Sigmoid colon (tissue), 7 donors: Measurements from ENCODE around the gene CDC42BPG. TPM values are rescaled to one million over a fixed set of nuclear protein-coding genes. Genes with fewer than 3 reads are reported as not detected.

ENCODE experiments used
- DNase-seq: peaks from one replicate; pipeline ENCODE4 v3.0.0-alpha.2; 2019
- H3K27ac ChIP-seq, 4 donors: fragments of 200-600 bp; sonication (generic); one replicate each; pipeline ENCODE4 v1.5.1; 2016 to 2019; ENCODE audit warnings: mild to moderate bottlenecking in 1 of 4
- H3K27me3 ChIP-seq, 3 donors: fragments of 200-600 bp; sonication (generic); one replicate each; pipeline ENCODE4 v1.5.1; 2019; ENCODE audit warnings: mild to moderate bottlenecking in 1 of 3
- H3K36me3 ChIP-seq, 4 donors: fragments of 200-600 bp; sonication (generic); one replicate each; pipeline ENCODE4 v1.5.1; 2016 to 2019
- H3K4me1 ChIP-seq, 4 donors: fragments of 200-600 bp; sonication (generic); one replicate each; pipeline ENCODE4 v1.5.1; 2017 to 2019
- H3K4me3 ChIP-seq, 4 donors: fragments of 200-600 bp; sonication (generic); one replicate each; pipeline ENCODE4 v1.5.1; 2017 to 2019; ENCODE audit warnings: mild to moderate bottlenecking in 2 of 4, moderate library complexity in 1 of 4
- H3K9me3 ChIP-seq, 4 donors: fragments of 200-600 bp in 3 of 4; sonication (generic) in 3 of 4; one replicate each; pipeline versions ENCODE4 v1.5.1 to v1.6.1; 2013 to 2019
- EP300 ChIP-seq, 4 donors: sonication (generic); formaldehyde crosslinking; IDR thresholded peaks; one replicate each; pipeline ENCODE4 v1.6.1; 2017; ENCODE audit warnings: antibody characterized with exemption in 4 of 4
- POLR2A ChIP-seq, 2 donors: fragments of 450-650 bp; IDR thresholded peaks; one replicate each; pipeline ENCODE4 v1.6.1; 2016; ENCODE audit warnings: antibody characterized with exemption in 2 of 2, mild to moderate bottlenecking in 2 of 2, moderate library complexity in 2 of 2
- POLR2AphosphoS5 ChIP-seq, 4 donors: sonication (generic); formaldehyde crosslinking; IDR thresholded peaks; one replicate each; pipeline ENCODE4 v1.6.1; 2017; ENCODE audit warnings: antibody characterized with exemption in 4 of 4
- WGBS, 2 donors: extraction: QIAGEN DNeasy Blood & Tissue Kit; methylation state at CpG; one replicate each; pipeline ENCODE4 v1.1.7; 2013; 5-methylcytosine and 5-hydroxymethylcytosine counted together
- intact Hi-C: fragments of 100-400 bp; cut with DNase I; formaldehyde crosslinking; loops from one replicate; pipeline ENCODE4 v1.15.1; 2023
- polyA plus RNA-seq, 3 donors: library from polyadenylated mRNA; stranded (reverse); fragments of 200-250 nt; gene quantifications; one replicate each; pipeline ENCODE4 v1.2.3, GENCODE V29; 2013
- total RNA-seq, 4 donors: library from RNA; depleted of rRNA; stranded (reverse); fragments of >200 nt; gene quantifications; one replicate each; pipeline ENCODE4 v1.1.0, GENCODE V29; 2016
- TF ChIP-seq, protein P1 (sequence below), 4 experiments: fragments of 450-650 bp in 3 of 4; fragments of 200-600 bp in 1 of 4; IDR thresholded peaks; one replicate each; pipeline ENCODE4 v1.5.1; 2016 to 2019; ENCODE audit warnings: antibody characterized with exemption in 4 of 4, mild to moderate bottlenecking in 3 of 4, moderate library complexity in 2 of 4
- donor health status: healthy with polysubstance abuse.
- donor health status: Bipolar disorder and iron deficiency.
- donor health status: healthy.

Gene CDC42BPG
- total and polyA plus RNA-seq, 7 donors = 0.16 to 39.8 (median 10.3) TPM; not detected in 1

DNA sequence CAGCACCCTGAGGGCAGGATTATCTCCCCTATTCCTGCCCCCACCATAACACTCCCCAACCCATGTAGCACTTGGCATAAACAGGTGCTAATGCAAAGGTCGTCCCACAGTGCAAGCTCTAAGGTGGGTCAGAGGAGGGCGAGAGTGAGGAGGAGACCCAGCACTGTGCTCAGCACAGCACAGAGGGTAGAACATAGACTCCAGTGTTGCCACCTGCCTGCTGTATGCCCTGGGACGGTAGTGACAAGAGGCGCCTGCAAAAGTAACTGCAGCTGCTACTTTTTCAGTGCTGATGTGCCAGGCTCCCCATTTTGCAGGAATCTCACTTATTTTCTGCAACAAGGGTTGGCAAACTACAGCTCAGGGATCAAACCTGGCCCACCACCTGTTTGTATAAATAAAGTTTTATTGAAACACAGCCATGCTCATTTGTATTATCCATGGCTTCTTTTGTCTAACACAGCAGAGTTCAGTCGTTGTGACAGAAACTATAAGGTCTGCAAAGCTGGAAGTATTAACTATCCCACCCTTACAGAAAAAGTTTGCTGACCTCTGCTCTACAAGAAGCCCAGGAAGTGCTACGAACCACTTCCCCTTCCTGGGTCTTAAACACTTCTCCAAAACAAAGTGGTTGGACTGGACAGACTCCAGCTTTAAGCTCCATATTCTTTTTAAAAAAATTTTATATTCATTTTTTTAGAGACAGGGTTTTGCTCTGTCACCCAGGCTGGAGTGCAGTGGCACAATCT is 16.9 kb upstream of the CDC42BPG start:
- intact Hi-C loops = no loop called here
- 61 to 83% methylated on average over 6 of the region's 6 CpGs for WGBS, 2 donors

DNA sequence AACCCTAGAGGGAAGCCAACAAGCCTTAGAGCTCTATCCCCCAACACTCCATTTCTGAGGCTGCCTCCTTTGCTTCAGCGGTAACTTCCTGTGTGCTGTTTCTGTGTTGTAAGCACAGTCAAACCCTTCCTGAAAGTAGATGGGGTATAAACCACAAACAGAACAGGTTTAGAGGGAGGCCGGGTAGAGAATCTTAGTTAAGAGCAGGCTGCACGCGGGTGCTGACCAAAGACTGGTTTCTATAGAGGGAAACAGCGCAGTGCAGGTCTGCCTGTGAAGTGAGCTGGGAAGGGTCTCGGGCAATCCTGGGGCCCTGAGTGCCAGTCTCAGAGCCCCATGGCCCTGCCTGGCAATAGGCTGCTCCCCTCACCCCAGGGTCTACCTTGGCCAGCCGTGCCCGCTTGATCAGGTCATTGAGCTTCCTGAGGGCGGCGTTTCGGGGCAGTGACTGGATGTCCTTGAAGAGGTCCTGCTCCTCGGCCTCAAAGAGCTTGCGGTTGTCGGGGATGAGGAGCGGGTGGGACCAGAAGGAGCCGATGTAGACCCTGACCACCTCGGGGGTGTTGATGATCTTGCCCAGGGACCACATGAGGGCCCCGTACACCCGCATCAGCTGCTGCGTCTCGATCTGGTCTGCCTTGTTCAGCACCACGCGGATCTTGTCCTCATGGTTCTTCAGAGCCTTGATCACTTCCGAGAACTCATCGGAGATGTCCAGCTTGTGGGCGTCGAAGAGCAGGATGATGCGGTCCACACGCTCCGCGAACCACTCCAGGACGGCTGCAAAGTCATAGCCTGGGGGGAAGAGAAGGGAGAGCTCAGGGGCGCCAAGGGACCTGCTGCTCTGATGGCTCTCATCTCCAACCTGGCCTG is 15.3 kb upstream of the CDC42BPG start:
- H3K4me1 ChIP-seq = peaks cover 0 to 90% (median 77%) of the 10 kb centered on the region in 4 donors
- H3K9me3 ChIP-seq = no peaks in the 10 kb centered on the region
- no peak overlapping the region for H3K4me3 ChIP-seq
- H3K27me3 ChIP-seq = no peaks in the 10 kb centered on the region
- DNase-seq = no peak
- H3K27ac ChIP-seq = peak overlapping the region; percentile 79 to 97 (median 97)
- TF ChIP-seq POLR2A (IDR thresholded peaks at IDR 0.05) = no peak
- TF ChIP-seq EP300 (IDR thresholded peaks at IDR 0.05) = no peak
- TF ChIP-seq POLR2AphosphoS5 (IDR thresholded peaks at IDR 0.05) = no peak
- TF ChIP-seq, protein P1, sequence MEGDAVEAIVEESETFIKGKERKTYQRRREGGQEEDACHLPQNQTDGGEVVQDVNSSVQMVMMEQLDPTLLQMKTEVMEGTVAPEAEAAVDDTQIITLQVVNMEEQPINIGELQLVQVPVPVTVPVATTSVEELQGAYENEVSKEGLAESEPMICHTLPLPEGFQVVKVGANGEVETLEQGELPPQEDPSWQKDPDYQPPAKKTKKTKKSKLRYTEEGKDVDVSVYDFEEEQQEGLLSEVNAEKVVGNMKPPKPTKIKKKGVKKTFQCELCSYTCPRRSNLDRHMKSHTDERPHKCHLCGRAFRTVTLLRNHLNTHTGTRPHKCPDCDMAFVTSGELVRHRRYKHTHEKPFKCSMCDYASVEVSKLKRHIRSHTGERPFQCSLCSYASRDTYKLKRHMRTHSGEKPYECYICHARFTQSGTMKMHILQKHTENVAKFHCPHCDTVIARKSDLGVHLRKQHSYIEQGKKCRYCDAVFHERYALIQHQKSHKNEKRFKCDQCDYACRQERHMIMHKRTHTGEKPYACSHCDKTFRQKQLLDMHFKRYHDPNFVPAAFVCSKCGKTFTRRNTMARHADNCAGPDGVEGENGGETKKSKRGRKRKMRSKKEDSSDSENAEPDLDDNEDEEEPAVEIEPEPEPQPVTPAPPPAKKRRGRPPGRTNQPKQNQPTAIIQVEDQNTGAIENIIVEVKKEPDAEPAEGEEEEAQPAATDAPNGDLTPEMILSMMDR (IDR thresholded peaks at IDR 0.05) = no peak
- intact Hi-C loops = no loop called here
- 73 to 91% methylated on average over 33 of the region's 33 CpGs for WGBS, 2 donors
- peaks cover 0 to 31% (median 20%) of the 10 kb centered on the region in 4 donors for H3K36me3 ChIP-seq

More for the DNA sequence above, 16.9 kb upstream of the CDC42BPG start:
- Histone ChIP-seq H3K36me3 (peaks cover 0 to 31% (median 20%) of the 10 kb centered on the region in 4 donors), H3K27ac (peak overlapping the region; percentile 94 to 97 (median 97)), H3K9me3 (no peaks in the 10 kb centered on the region), H3K4me3 (no peak overlapping the region), H3K4me1 (peaks cover 0 to 89% (median 77%) of the 10 kb centered on the region in 4 donors), H3K27me3 (no peaks in the 10 kb centered on the region)
- DNase-seq = no peak
- TF ChIP-seq POLR2AphosphoS5 (IDR thresholded peaks at IDR 0.05) (no peak), EP300 (IDR thresholded peaks at IDR 0.05) (no peak), POLR2A (IDR thresholded peaks at IDR 0.05) (no peak)
- TF ChIP-seq, protein P1 (IDR thresholded peaks at IDR 0.05) = no peak

DNA sequence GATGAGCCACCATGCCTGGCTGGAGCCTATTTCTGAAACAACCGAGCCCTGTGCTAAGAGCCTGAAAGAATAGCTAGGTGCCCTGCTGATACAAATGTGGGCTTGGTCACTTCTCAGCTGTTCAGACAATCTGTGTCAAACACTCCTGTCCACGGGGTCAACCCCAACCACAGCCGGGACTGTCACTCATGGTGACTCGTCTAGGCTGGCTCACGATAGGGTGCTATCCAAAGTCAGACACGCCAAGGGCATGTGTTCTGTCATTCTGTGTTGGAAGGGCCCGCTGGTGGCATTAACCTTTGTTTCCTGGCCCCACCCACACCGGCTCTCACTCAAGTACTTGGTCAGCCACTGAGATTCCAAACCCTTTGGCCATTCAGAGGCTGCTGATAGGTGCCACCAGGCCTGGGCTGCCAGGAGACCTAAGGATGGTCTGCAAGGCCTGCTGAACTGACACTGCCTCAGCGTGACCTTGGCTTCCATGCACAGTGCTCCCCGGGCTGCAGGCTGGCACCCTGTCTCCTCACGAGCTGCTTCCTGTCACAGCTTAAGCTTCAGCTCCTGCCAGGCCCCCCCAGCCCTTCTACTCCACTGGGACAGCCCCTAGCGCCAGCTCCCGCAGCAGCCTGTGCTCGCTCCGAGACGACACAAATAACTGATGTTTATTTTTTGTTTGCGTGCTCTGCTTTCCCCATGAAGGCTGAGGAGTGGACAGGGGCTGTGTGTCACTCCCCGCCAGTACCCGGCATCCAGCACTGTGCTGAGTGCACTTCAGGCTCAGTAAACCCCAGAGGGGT is 14.2 kb upstream of the CDC42BPG start:
- intact Hi-C loops = no loop called here
- TF ChIP-seq, protein P1 (IDR thresholded peaks at IDR 0.05) = no peak
- TF ChIP-seq POLR2A (IDR thresholded peaks at IDR 0.05) (no peak), EP300 (IDR thresholded peaks at IDR 0.05) (no peak), POLR2AphosphoS5 (IDR thresholded peaks at IDR 0.05) (no peak)
- Histone ChIP-seq H3K4me3 (no peak overlapping the region), H3K4me1 (peaks cover 0 to 90% (median 76%) of the 10 kb centered on the region in 4 donors), H3K36me3 (peaks cover 0 to 38% (median 27%) of the 10 kb centered on the region in 4 donors), H3K27ac (peak overlapping the region; percentile 79 to 97 (median 97)), H3K9me3 (no peaks in the 10 kb centered on the region), H3K27me3 (no peaks in the 10 kb centered on the region)
- WGBS, 2 donors = 55 to 76% methylated on average over 19 of the region's 19 CpGs
- peak; percentile 63 for DNase-seq

DNA sequence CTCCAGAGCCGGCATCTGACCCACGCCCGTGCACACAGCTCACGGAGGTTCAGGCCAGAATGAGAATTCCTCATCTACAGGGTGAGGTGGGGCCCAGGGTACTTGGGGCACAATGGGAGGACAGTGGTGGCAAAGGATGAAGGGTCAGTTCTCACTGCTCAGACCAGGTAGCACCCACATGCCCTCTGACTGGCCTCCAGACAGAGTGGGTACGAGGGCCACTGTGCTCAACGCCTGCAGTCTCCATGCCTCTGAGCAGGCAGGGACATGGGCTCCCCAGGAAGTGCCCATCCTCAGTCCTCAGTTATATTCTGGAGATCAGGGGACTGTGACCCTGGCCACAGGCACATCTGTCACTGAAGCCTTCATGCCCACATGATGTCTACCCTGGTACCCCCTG is 13.0 kb upstream of the CDC42BPG start:
- intact Hi-C loops = no loop called here
- H3K36me3 ChIP-seq = peaks cover 0 to 48% (median 31%) of the 10 kb centered on the region in 4 donors
- peak overlapping the region; percentile 79 to 97 (median 97) for H3K27ac ChIP-seq
- TF ChIP-seq, protein P1 (IDR thresholded peaks at IDR 0.05) = no peak
- TF ChIP-seq EP300 (IDR thresholded peaks at IDR 0.05) (no peak), POLR2AphosphoS5 (IDR thresholded peaks at IDR 0.05) (no peak), POLR2A (IDR thresholded peaks at IDR 0.05) (no peak)
- H3K4me1 ChIP-seq = peaks cover 0 to 85% (median 65%) of the 10 kb centered on the region in 4 donors
- WGBS, 2 donors = 88 to 96% methylated on average over 6 of the region's 6 CpGs
- no peaks in the 10 kb centered on the region for H3K27me3 ChIP-seq
- no peak for DNase-seq
- no peak overlapping the region for H3K4me3 ChIP-seq
- H3K9me3 ChIP-seq = no peaks in the 10 kb centered on the region
